GM12872 (cell line): ENCODE results near the gene CARNS1.

Experiments
- CTCF ChIP-seq: IDR thresholded peaks from 3 replicates; pipeline ENCODE4 v1.5.1; 2011; ENCODE audit warnings: low read depth, mild to moderate bottlenecking, low read length, moderate library complexity; ENCODE audit not compliant: insufficient read depth

CARNS1 gene

GRCh38 chr11:67415501-67416304, at the start of gene CARNS1:
Gene CARNS1 (plus strand): TSS chr11:67415678. CDS start chr11:67416200, 522 bp downstream.
- TF ChIP-seq CTCF, result no peak

- no peak for TF ChIP-seq CTCF
Measured at GRCh38 chr11:67365736-67366444, 49.6 kb upstream of the CARNS1 start.

GRCh38 chr11:67366546-67366945, 48.9 kb upstream of the CARNS1 start:
- no peak for TF ChIP-seq CTCF

GRCh38 chr11:67366961-67367760, 48.3 kb upstream of the CARNS1 start:
- no peak for TF ChIP-seq CTCF

GRCh38 chr11:67367761-67368227, 47.7 kb upstream of the CARNS1 start:
- TF ChIP-seq CTCF, result no peak

- TF ChIP-seq CTCF, result no peak
Measured at GRCh38 chr11:67368621-67369020, 46.9 kb upstream of the CARNS1 start.

GRCh38 chr11:67369275-67369674, 46.2 kb upstream of the CARNS1 start:
- TF ChIP-seq CTCF, result no peak
